GM21723 (cell line): ENCODE data around the gene BEST4.
"Not testable (repeated sequence)": the region's sequence is repeated elsewhere in the genome, so short reads cannot be mapped to it uniquely, and the experiment has no call there.

Experiments used
- ATAC-seq: cut with Tn5 transposase; IDR thresholded peaks from one replicate; pipeline ENCODE4 v1.9.1; 2021; ENCODE audit warnings: mild to moderate bottlenecking, moderate library complexity; ENCODE audit not compliant: unreplicated experiment

The BEST4 gene

DNA sequence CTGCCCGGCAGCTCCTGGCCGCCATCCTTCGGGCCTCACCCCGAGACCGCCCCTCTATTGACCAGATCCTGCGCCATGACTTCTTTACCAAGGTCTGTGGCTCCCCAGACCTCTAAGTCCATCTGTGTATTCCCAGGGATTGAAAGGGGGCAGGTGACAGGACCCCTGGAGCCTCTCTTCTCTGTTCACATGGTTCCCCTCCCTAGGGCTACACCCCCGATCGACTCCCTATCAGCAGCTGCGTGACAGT is 15.0 kb upstream of the BEST4 start:
- ATAC-seq = no peak

DNA sequence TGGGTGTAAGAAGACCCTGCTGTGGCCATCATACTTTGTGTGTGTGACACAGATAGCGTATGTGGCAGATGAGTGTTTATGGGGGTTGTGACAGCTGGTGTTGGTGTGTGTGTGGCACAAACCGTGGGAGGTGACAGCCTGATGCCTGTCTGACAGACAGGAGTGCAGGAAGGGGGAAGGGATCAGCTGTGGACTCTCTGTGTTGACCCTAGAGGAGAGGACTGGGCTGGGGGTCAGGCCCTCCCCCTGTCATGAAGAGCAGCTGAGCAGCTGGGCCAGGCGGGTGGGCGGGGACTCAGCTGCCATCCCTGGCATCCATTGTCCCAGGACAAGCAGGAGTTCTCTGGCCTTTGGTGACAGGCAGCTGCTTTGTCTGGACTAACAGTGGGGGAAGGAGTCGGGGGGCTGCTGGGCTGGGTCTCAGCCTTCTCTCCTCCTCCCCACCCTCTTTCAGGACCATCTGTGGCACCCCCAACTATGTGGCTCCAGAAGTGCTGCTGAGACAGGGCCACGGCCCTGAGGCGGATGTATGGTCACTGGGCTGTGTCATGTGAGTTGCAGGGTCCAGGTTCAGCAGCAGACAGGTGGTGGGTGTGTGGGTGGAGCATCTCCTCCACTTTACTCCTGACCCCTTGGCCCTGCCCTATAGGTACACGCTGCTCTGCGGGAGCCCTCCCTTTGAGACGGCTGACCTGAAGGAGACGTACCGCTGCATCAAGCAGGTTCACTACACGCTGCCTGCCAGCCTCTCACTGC is 14.5 kb upstream of the BEST4 start:
- ATAC-seq = no peak

DNA sequence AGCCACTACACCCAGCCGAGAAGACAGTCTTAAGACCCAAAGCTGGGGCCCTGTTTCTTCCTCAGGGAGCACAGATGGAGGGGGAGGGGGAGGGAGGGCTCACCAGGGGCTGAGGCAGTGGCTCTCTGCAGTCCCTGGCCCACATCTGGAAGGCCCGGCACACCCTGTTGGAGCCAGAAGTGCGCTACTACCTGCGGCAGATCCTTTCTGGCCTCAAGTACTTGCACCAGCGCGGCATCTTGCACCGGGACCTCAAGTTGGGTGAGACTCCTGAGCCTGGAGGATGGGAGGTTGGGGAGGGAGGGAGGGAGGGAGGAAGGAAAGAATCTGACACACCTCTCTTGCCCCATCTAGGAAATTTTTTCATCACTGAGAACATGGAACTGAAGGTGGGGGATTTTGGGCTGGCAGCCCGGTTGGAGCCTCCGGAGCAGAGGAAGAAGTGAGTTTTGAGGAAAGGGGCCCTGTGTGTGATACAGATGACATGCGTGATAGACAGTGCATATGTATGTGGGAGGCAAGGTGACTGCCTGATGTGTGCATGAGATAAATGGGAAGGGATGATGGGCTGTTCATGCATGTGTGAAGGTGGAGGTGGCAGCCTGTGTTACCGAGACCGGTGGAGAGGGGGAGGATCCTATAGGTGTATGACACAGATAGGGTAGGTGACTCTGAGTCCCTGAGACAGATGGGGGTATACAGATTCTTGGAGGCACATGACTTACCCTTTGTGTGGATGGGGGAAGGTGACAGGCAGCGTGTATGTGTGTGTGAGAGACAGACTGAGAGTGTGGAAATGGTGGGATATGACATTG is 13.7 kb upstream of the BEST4 start:
- no peak for ATAC-seq

DNA sequence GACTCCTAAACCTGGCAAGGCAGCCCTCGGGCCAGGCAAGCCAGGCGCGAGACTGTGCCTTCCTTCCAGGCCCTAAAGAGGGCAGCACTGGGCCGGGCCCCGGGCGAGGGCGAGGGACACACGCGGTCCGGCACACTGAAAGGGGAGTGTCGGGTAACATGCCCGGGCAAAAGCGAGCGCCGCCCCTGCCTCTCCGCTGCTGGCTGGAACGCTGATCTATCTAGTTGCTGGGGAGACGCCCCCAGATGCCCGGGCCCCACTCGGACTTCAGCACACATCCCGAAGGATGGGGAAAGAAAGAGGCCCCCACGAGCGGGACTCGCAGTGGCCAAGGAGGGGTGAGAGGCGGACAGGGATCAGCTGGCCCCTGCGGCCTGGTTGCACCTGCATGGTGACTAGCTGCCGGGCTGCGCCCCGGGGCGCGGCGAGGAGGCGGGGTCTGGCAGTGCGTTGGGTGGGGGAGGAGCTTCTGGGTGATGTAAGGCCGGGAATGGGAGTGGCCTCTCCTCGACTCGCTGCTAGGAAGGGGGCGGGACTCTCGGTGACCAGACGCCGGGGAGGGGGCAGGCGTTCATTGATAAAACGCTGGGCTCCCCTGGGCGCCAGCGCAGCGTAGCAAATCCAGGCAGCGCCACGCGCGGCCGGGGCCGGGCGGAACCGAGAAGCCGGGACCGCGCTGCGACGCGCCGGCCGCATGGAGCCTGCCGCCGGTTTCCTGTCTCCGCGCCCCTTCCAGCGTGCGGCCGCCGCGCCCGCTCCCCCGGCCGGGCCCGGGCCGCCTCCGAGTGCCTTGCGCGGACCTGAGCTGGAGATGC is 12.0 kb upstream of the BEST4 start, which contains the start of gene PLK3:
TSS of gene PLK3 (plus strand) at position 608 of the 815 bp plus-strand sequence. CDS start at position 695, 87 bp downstream.
- ATAC-seq = peak; percentile 82

DNA sequence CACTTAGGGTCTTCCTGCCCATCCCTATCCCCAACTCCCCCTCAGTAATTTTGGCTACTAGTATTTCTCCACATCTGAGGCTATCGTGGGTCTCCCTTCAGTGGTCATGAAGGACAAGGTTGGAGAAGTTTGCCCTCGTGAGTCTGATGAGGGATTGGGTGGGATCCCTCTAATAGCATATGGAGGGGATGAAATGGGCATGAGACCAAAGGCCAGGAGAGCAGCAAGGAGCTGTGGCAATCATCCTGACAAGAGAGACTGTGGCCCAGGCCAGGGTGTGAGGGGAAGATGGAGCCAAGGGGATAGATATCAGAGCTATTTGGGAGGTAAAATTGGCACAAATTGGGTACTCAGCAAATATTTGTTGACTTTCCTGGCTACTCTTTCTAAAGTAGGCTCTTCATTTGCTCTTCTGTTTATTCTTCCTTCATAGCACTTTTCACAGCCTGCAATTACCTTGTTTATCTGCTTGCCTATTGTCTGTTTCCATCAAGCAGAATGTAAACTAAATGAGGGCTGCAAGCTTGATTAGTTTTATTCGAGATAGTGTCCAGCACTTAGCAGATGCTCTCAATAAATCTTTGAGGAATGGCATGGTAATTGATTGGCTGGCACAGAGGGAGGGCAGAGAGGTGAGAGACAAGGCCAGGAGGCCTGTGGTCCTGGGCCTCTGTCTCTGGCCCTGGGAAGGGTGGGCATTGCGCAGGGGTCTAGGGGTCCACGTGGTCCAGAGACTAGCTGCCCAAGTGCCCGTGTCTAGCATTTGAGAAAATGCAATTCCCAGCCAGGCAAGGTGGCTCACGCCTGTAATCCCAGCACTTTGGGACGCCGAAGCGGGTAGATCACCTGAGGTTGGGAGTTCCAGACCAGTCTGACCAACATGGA is 10.8 kb upstream of the BEST4 start:
- ATAC-seq = no peak

DNA sequence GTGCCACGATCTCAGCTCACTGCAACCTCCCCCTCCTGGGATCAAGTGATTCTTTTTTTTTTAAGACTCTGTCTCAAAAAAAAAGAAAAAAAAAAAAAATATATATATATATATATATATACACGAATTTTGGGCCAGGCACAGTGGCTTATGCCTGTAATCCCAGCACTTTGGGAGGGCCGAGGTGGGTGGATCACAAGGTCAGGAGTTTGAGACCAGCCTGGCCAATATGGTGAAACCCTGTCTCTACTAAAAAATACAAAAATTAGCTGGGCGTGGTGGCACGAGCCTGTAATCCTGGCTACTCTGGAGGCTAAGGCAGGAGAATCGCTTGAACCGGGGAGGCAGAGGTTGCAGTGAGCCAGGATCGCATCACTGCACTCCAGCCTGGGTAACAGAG is 9.9 kb upstream of the BEST4 start:
- not testable (repeated sequence) for ATAC-seq

DNA sequence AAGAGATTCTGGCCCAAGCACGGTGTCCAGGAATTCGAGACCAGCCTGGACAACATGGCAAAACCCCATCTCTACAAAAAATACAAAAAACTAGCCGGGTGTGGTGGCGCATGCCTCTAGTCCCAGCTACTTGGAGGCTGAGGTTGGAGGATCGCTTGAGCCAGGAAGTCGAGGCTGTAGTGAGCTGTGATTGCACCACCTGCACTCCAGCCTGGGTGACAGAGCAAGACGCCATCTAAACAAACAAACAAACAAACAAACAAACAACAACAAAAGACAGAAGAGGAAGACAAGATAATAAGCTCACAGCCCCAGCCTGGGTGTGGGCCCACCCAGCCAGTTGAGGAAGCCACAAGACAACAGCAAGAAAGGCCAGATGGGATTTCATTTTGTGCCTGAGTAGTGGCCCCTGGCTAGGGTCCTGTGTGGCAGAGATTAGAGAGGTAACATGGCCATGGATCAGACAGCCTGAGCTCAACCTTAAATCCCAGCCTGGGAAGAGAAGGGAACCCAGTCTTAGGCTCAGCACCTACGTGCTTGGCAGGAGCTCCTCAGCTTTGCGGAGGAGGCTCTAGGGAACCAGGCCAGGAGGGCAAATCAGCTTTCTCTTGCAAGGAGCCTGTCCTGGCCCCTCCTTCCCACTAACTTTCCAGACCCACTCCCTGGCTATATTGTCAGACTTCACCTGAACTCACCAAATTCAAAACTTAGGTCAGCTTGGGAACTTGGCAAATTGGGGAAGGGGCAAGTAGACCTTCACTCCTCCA is 4.9 kb upstream of the BEST4 start:
- no peak for ATAC-seq

DNA sequence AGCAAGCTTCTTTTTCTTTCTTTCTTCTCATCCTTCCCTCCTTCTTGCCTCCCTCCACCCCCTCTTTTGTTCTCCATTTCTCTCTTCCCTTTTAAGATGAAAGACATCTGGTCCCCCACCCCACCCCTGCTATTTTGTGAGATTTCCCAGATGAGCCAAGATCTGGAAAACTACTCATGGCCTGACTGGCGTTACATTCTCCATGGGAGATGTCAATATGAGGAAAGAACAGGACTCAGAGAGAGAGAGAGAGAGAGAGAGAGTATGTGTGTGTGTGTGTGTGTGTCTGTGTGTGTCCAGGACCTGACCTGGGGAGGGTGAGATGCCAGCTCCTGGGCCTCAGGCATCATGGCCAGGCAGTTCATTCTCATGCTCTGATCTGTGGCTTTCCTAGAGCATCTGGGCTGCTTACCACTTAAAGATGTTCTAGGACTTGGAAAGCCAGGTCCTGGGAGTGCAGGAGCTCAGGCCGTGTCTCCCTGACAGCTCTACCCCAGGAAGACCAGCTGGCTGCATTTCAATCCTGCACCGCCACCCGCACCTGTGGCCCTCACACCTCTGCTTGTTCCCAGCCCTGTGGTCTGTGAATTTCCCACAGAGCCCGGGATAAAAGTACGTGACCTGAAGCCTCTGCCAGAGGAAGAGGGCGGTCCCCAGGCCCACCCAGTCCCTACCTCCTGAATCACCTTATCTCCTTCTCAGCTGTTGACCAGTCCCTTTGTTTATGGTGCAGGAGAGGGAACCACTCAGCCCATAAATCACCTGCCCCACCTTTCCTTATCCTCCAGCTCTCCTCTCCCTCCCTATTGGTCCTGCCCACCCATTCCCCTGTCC is 3.2 kb upstream of the BEST4 start:
- ATAC-seq = no peak

DNA sequence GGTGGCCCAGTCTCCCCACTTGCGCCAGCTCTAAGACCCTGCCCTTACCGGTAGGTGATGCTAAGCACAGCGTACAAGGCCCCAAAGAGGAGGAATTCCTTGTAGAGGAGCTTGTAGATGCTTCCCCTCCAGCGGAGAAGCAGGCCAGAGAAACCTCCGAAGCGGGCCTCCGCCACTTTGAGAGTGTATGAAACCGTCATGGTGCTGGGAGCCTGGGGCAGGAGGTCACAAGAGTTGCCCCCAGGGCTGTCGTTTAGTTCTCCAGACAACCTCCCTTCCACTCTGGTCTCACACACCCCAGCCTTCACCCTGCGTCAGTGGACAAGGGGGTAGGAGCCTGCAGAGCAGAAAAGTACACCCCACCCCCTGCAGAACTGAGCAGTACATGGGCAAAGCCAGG is 464 bp downstream of the BEST4 start:
- ATAC-seq = no peak

DNA sequence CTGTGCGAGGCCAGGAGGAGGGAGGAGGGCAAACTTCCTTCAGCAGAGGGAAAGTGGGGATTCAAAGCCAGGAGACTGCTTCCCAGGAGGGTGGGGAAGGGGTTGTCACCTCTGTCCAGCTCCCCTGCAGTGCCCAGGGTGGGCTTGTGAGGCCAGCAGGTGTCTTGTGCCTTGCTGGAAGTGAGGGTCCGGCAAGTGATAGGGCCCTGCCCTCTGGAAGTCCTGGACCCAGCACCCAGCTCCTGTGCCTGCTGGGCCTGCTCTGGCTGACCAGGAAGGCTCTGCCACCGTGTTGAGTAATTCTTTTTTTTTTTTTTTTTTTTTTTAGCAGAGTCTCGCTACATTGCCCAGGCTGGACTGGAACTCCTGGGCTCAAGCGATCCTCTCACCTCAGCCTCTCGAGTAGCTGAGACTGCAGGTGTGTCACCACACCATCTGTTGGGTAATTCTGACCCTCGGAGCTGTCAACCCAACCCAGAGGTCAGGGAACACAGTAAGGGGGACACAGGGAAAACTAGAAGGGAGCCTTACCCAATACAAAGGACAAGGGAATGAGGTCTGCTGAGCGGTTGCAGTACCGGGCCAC is 1.0 kb downstream of the BEST4 start:
- no peak for ATAC-seq

DNA sequence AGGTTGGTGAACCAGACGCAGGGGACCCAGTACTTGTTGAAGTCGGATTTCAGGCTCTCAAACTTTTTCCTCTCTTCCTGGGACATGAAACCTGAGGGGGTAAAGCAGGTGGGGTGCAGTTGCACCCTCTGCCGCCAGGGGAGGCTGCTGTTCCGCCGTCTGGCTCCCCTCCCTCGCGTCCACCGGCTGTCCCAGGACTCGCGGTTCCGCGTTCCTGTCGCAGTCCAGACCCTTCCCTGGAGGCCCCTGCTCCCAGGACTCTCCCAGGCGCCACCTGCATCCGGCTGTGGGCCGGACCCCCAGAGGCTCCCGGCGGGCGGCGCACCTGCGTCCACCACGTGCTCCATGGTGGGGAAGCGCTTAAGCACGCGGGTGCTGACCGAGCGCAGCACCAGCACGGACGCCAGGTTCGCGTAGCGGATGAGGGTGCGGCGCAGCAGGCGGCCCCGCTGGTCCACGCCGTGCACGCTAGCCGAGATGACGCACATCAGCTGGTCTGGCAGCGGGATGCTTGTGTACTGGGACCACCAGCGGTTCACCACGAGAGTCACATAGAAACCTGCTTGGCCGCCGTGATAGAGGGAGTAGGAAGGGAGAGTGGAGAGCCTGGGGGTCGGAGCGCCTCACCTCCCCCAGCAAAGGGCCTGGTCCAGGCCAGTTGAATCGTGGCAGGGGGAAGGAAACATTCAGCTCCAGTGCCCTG is 1.7 kb downstream of the BEST4 start:
- peak; percentile 43 for ATAC-seq

DNA sequence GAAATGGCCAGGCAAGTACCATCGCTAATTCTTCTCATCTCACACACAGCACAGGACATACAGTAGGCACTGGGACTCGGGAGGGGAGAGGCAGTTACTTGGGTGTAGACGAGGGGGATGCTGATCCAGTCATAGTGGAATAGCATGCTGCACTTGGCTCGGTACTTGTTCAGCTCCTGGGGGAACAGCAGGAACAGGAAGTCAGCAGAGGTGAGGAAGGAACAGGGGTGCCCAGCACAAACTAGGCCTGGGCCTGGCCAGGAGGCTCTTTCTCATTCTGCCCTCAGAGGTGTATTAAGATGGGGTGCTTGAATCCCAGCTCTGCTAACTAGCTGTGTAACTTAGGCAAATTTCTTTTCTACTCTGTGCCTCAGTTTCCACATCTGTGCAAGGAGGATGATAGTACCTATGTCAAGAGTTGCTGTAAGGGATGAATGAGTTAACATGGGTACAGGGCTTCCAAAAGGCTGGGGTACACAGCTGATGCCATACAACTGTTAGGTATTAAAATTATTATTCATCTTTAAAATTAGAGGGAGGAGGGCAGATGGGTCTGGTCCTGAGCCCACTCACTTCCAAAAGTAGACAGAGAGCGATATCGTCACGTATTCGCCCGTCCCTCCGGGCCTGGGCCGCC is 2.4 kb downstream of the BEST4 start:
- peak; percentile 16 for ATAC-seq

DNA sequence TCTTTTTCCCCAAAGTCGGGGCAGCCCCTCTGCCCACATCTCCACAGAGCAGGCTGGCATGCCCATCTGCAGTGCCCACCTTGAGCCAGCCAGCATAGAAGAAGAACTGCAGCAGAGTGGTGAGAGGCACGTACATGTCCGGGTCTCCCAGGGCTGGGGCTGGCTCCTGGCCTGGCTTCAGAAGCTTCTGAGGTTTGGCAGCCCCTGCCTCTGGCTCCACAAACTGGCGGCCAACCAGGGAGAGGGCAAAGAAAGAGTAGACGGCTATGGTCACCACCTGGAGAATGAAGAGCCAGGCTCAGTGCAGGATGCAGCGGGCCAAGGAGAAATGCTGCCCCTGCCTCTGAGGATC is 3.0 kb downstream of the BEST4 start:
- no peak for ATAC-seq

DNA sequence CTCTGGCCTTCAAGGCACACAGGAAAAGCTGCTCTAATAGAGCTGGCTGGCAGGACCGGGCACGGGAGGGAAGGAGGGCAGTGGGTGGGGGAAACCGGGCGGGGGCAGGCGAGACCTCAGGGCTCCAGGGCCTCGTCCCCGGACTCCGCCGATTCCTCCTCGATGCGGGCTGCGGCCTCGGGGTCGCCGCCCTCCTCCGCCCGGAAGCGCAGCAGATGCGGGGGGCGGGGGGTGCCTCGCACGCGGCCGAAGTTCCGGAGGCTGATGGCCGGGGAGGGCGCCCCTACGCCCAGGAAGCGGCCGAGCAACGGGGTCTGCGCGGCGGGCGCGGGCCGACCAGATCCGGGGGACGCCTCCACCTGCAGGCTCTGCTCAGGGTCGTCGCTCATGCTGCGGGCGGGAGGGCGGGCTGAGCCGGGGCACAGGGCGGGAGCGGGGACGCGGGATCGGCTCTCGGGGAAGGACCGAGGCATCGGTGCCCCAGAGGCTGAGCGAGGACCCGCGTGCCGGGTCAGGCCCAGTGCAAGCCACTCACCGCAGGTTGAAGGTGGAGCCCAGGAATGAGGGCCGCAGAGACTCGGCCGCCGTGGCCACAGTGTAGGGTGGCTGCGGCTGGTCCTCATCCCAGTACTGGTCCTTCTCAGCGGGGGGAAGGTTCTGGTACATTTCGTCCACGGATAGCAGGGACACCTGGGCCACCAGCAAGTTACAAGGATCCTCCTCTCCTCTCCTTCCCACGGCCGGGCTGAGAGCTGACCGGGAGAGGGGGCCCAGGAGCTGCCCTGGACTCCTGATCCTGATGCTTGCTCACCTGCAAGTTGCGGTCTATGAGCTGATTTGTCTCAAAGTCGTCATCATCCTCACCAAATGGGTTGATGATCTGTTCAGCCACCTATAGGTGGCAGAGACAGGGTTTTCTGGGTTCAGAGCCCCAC is 3.6 kb downstream of the BEST4 start:
- ATAC-seq = no peak

DNA sequence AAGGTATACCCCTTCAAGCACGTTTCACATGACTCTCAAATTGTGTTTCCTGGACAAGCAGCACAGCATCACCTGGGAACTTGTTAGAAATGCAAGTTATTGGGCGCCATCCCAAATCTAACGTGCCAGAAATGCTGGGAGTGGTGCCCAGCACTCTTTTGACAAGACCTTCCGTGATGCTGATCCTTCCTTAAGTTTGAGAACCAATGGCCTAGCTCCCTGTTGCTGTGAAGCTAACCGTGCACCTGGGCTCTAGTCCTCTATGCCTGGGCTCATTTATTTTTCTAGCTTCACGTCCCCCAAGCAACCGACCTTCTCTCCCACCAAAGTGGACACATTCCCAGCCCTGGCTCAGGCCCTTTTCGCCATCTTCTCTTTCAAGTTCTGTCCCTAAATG is 4.3 kb downstream of the BEST4 start:
- ATAC-seq = no peak

DNA sequence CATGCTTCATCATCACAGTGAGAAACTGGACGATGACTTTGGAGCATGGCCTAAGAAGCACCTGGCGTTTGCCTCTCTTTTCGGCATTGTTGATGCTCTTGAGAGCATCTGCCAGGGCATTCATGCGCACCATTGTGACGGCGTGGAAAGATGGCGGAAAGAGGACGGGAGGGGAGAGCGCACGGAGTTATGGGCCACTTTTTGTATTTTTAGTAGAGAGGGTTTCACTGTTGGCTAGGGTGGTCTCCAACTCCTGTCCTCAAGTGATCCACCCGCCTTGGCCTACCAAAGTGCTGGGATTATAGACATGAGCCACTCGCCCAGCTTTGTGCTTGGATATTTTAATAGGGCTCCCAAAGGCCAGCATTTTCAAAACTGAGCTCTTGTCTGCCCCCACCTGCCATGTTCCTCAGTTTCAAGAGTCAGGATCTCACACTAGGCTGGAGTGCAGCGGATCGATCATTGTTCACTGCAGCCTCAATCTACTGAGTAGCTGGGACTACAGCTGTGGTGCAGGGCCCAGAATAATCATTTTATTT is 7.3 kb downstream of the BEST4 start:
- ATAC-seq = no peak
